Thyroid gland (tissue), 4 donors: ENCODE data around the gene FER.

ENCODE experiments used
- CTCF ChIP-seq, 6 experiments: fragments of 200-600 bp in 3 of 6; fragments of 450-650 bp in 3 of 6; sonication (generic) in 3 of 6; IDR thresholded peaks; one replicate each; pipeline ENCODE4 v1.5.1; 2016 to 2019; ENCODE audit warnings: antibody characterized with exemption in 6 of 6, mild to moderate bottlenecking in 2 of 6, inconsistent platforms in 1 of 6, moderate library complexity in 1 of 6
- POLR2A ChIP-seq, 2 donors: fragments of 450-650 bp; IDR thresholded peaks; one replicate each; pipeline ENCODE4 v1.6.1; 2017; ENCODE audit warnings: antibody characterized with exemption in 2 of 2, mild to moderate bottlenecking in 2 of 2, moderate library complexity in 1 of 2

DNA sequence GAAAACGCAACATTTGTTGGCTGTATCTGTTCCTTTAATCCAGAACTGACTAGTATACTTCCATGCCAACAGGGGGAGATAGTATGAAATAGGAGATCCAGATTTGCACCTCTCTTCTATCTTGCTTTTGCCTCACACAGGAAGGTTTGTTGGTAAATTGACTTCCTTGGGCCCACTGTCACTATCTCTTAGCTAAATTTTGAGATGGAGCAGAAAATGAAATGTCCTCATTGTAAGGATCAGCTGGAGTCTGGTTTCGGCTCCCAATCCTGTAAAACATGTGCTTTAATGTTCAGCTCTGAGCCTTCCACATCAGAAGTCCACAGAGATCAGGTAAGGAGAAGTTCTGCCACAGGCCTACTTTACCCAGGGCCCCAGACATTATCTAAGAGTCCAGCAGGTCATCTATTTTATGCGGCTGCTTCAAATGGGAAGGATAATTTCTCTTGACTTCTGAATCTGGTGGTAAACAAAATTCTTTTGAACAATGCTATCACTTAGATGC, 176.8 kb downstream of the FER start:
- TF ChIP-seq CTCF (IDR thresholded peaks at IDR 0.05) (no peak), POLR2A (IDR thresholded peaks at IDR 0.05) (no peak)
